Large intestine (tissue), 3 donors: ENCODE results near the gene SLC37A4. TPM values are rescaled to one million over a fixed set of nuclear protein-coding genes. Genes with fewer than 3 reads are reported as not detected.
"Not testable (repeated sequence)": the region's sequence is repeated elsewhere in the genome, so short reads cannot be mapped to it uniquely, and the experiment has no call there.

Source experiments
- DNase-seq, 2 donors: peaks; one replicate each; pipeline versions ENCODE4 v3.0.0 to v3.0.0-alpha.2; 2013
- H3K27ac ChIP-seq: one replicate; pipeline ENCODE4 v1.5.1; 2013; ENCODE audit warnings: low read length
- H3K27me3 ChIP-seq: 2 replicates; pipeline ENCODE4 v1.6.1; 2013; ENCODE audit warnings: low read length; ENCODE audit not compliant: control insufficient read depth, insufficient read depth
- H3K36me3 ChIP-seq: 2 replicates; pipeline ENCODE4 v1.6.1; 2013; ENCODE audit warnings: low read length; ENCODE audit not compliant: control insufficient read depth, insufficient read depth
- H3K4me1 ChIP-seq: one replicate; pipeline ENCODE4 v1.6.1; 2013; ENCODE audit warnings: low read length; ENCODE audit not compliant: control insufficient read depth, insufficient read depth
- H3K4me3 ChIP-seq: one replicate; pipeline ENCODE4 v1.5.1; 2013; ENCODE audit warnings: low read length
- H3K9me3 ChIP-seq: one replicate; pipeline ENCODE4 v1.6.1; 2013; ENCODE audit warnings: mild to moderate bottlenecking, low read depth, low read length, moderate library complexity; ENCODE audit not compliant: control insufficient read depth
- WGBS: methylation state at CpG from one replicate; pipeline ENCODE4 v1.1.5; 2013; ENCODE audit warnings: low lambda C conversion rate; ENCODE audit not compliant: insufficient coverage; 5-methylcytosine and 5-hydroxymethylcytosine counted together
- polyA plus RNA-seq: library from polyadenylated mRNA; unstranded; fragments of 120-200 nt; gene quantifications from one replicate; pipeline ENCODE4 v1.2.1, GENCODE V29; 2013

SLC37A4 gene
- polyA plus RNA-seq, 1 donor: 192 TPM

GRCh38 chr11:118998822-118999221 lies 31.9 kb downstream of the SLC37A4 start:
- peaks cover 21% of the 10 kb centered on the region for H3K36me3 ChIP-seq
- H3K27ac ChIP-seq: peak overlapping the region; percentile 73
- no peaks in the 10 kb centered on the region for H3K9me3 ChIP-seq
- DNase-seq: peak in 1 of 2 donors; percentile 49
- H3K4me1 ChIP-seq: peaks cover 4% of the 10 kb centered on the region
- 50% methylated on average over 2 of the region's 6 CpGs for WGBS
- no peaks in the 10 kb centered on the region for H3K27me3 ChIP-seq
- peak overlapping the region; percentile 89 for H3K4me3 ChIP-seq

GRCh38 chr11:118998388-118998717 lies 32.3 kb downstream of the SLC37A4 start:
- no CpG with 5 or more reads among the region's 19 CpGs for WGBS
- Histone ChIP-seq H3K36me3 (peaks cover 21% of the 10 kb centered on the region), H3K27me3 (no peaks in the 10 kb centered on the region), H3K9me3 (no peaks in the 10 kb centered on the region), H3K4me1 (peaks cover 4% of the 10 kb centered on the region), H3K27ac (peak overlapping the region; percentile 73), H3K4me3 (peak overlapping the region; percentile 89)
- no peak for DNase-seq

GRCh38 chr11:118997627-118998387 lies 32.9 kb downstream of the SLC37A4 start, which contains the start of gene CENATAC:
TSS of gene CENATAC (plus strand) at chr11:118998138. CDS start at chr11:118998198, 60 bp downstream.
- Histone ChIP-seq H3K9me3 (no peaks in the 10 kb centered on the region), H3K36me3 (peaks cover 17% of the 10 kb centered on the region), H3K27ac (peak within 1 kb of the TSS; percentile 73), H3K4me3 (peak within 1 kb of the TSS; percentile 89), H3K27me3 (no peaks in the 10 kb centered on the region), H3K4me1 (peaks cover 4% of the 10 kb centered on the region)
- no CpG with 5 or more reads among the region's 54 CpGs for WGBS
- DNase-seq: peak; percentile 92 to 93

GRCh38 chr11:118996926-118997626 lies 33.6 kb downstream of the SLC37A4 start:
- Histone ChIP-seq H3K27ac (peak overlapping the region; percentile 25), H3K27me3 (no peaks in the 10 kb centered on the region), H3K4me1 (peaks cover 4% of the 10 kb centered on the region), H3K36me3 (peaks cover 11% of the 10 kb centered on the region), H3K4me3 (peak overlapping the region; percentile 89), H3K9me3 (peaks cover 2% of the 10 kb centered on the region)
- DNase-seq: peak in 1 of 2 donors; percentile 16
- no CpG with 5 or more reads among the region's 22 CpGs for WGBS

DNA sequence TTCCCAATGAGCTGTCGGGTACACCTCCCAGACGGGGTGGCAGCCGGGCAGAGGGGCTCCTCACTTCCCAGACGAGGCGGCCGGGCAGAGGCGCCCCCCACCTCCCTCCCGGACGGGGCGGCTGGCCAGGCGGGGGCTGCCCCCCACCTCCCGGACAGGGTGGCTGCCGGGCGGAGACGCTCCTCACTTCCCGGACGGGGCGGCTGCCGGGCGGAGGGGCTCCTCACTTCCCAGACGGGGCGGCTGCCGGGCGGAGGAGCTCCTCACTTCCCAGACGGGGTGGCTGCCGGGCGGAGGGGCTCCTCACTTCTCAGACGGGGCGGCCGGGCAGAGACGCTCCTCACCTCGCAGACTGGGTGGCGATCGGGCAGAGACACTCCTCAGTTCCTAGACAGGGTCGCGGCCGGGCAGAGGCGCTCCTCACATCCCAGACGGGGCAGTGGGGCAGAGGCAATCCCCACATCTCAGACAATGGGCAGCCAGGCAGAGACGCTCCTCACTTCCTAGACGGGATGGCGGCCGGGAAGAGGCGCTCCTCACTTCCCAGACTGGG lies 39.1 kb downstream of the SLC37A4 start:
- not testable (repeated sequence) for H3K27ac ChIP-seq, H3K36me3 ChIP-seq, H3K27me3 ChIP-seq, H3K4me1 ChIP-seq, DNase-seq, H3K9me3 ChIP-seq, H3K4me3 ChIP-seq
- WGBS: no CpG with 5 or more reads among the region's 44 CpGs

DNA sequence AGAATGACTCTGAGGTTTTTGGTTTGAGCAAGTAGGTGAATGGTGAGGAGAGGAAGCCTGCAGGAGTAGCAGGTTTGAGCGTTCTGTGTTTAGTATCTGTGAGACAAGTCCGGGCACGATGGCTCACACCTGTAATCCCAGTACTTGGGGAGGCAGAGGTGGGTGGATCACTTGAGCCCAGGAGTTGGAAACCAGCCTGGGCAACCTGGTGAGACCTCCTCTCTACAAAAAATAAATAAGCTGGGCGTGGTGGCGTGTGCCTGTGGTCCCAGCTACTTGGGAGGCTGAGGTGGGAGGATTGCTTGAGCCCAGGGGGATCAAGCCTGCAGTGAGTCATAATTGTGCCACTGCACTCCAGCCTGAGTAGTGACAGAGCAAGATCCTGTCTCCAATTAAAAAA lies 42.4 kb downstream of the SLC37A4 start:
- DNase-seq: no peak
- H3K9me3 ChIP-seq: peaks cover 6% of the 10 kb centered on the region
- no peaks in the 10 kb centered on the region for H3K36me3 ChIP-seq
- H3K4me3 ChIP-seq: no peak overlapping the region
- H3K27me3 ChIP-seq: no peaks in the 10 kb centered on the region
- no peaks in the 10 kb centered on the region for H3K4me1 ChIP-seq
- no CpG with 5 or more reads among the region's 5 CpGs for WGBS
- no peak overlapping the region for H3K27ac ChIP-seq

- WGBS: no CpG with 5 or more reads among the region's 2 CpGs
- H3K27ac ChIP-seq: no peak overlapping the region
- no peaks in the 10 kb centered on the region for H3K36me3 ChIP-seq
- H3K4me3 ChIP-seq: no peak overlapping the region
- DNase-seq: no peak
- H3K4me1 ChIP-seq: peaks cover 10% of the 10 kb centered on the region
- no peaks in the 10 kb centered on the region for H3K9me3 ChIP-seq
- H3K27me3 ChIP-seq: no peaks in the 10 kb centered on the region
Observed at GRCh38 chr11:118984825-118985224, 45.9 kb downstream of the SLC37A4 start.

- not testable (repeated sequence) for DNase-seq, H3K9me3 ChIP-seq, H3K27ac ChIP-seq, H3K27me3 ChIP-seq, H3K36me3 ChIP-seq, H3K4me3 ChIP-seq
- H3K4me1 ChIP-seq: peaks cover 14% of the 10 kb centered on the region
- no CpG with 5 or more reads among the region's 8 CpGs for WGBS
Observed at GRCh38 chr11:118984337-118984736, 46.3 kb downstream of the SLC37A4 start.

DNA sequence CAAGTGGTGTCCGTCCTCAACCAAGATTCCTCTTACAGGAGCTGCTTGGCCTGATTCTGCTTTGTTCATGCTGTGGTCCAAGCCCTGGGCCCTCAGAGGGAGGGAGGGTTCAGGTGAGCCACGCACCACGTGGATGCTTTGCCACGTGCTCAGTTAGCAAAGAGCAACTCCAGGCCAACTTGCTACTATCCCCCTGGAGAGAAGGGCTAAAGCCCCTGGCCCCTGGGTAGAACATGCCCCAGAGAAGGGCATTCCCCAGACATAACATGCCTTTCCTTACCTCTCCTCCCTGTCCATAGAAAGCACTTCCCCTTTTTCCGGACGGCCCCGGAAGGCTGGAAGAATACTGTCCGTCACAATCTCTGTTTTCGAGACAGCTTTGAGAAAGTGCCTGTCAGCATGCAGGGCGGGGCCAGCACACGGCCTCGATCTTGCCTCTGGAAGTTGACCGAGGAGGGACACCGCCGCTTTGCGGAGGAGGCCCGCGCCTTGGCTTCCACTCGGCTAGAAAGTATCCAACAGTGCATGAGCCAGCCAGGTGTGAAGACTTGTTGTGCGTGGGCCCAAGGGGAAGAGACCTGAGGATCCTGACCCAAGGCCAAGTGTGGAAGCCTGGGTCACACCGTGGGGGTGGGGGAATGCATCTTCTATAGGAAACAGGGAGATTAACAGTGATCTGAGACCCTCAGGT lies 50.3 kb downstream of the SLC37A4 start:
- no peaks in the 10 kb centered on the region for H3K36me3 ChIP-seq
- H3K4me1 ChIP-seq: peaks cover 18% of the 10 kb centered on the region
- H3K4me3 ChIP-seq: no peak overlapping the region
- H3K27ac ChIP-seq: peak overlapping the region; percentile 60
- peak; percentile 56 to 80 for DNase-seq
- H3K9me3 ChIP-seq: no peaks in the 10 kb centered on the region
- 0% methylated on average over 1 of the region's 21 CpGs for WGBS
- no peaks in the 10 kb centered on the region for H3K27me3 ChIP-seq

- DNase-seq: peak in 1 of 2 donors; percentile 19
- Histone ChIP-seq H3K4me3 (no peak overlapping the region), H3K4me1 (peaks cover 18% of the 10 kb centered on the region), H3K36me3 (no peaks in the 10 kb centered on the region), H3K27me3 (no peaks in the 10 kb centered on the region), H3K27ac (no peak overlapping the region), H3K9me3 (no peaks in the 10 kb centered on the region)
- WGBS: no CpG with 5 or more reads among the region's 9 CpGs
Observed at GRCh38 chr11:118979434-118979833, 51.2 kb downstream of the SLC37A4 start.
